G401.6 (cell line): ENCODE data around the gene RFNG.

Source experiments
- FAIRE-seq: peaks from 2 replicates; lab custom pipeline; 2012; peaks lifted over from hg19 to GRCh38; lab: Jason Lieb, UNC

Gene RFNG

GRCh38 chr17:82051776-82052637, at the start of gene RFNG, which contains the start of gene GPS1:
RFNG (minus strand) TSS chr17:82051811; CDS start chr17:82051766, 45 bp downstream.
GPS1 (plus strand) TSS chr17:82051898; CDS start chr17:82051932, 34 bp downstream.
- no peak for FAIRE-seq

DNA sequence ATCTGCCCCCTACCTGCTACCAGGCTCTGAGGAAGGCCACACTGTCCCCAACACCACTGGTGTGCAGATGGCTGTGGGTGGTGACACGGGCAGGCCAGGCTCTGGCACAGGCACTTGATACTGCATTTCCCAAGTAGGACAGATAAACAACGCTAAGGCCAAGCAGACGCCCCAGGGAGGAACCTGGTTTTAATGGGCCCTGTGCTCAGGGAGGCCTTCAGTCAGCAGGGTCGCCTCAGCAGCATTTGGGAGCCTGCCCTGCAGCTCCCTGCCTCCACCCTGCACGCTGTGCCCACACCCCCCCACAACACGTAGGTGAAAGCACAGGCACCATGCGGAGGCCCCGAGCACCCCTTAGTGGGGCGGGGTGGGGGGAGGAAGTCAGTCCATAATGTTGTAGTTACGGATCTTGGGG, 49.7 kb upstream of the RFNG start:
- FAIRE-seq: no peak

DNA sequence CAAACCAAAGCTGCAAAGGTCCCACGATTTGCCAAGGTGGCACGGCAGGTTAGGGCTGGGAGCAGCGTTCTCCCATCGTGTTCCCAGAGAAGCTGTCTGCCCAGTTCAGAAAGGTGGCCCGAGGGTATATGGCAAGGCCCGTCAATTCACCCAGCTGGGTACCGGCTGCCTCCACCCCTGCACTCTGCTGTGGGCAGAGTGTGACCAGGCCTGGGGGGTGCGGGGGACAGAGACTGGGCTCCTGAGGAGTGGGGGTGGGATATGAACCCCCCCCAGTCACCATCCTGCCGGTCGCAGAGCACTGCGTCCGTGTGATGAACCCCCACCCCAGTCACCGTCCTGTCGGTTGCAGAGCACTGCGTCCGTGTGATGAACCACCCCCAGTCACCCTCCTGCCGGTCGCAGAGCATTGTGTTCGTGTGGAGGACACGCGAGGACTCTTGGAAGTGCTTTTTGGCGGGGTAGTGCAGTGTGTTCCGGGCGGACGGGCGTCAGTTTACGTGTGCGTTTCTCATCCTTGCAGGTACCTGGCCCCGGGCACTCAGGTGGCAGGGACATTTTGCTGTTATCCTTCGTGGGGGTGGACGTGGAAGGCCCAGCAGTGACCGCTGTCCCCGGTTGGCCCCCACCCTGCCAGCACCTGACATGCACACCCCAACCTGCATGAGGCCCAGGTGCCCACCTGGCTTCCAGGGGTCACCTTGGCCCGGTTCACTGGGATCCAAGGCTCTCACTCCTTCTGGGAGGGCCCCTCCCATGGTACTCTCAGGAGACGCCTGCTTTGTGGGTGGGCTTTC, 49.1 kb upstream of the RFNG start:
- no peak for FAIRE-seq

- no peak for FAIRE-seq
These were observed 47.5 kb upstream of the RFNG start for GRCh38 chr17:82098939-82099763.

DNA sequence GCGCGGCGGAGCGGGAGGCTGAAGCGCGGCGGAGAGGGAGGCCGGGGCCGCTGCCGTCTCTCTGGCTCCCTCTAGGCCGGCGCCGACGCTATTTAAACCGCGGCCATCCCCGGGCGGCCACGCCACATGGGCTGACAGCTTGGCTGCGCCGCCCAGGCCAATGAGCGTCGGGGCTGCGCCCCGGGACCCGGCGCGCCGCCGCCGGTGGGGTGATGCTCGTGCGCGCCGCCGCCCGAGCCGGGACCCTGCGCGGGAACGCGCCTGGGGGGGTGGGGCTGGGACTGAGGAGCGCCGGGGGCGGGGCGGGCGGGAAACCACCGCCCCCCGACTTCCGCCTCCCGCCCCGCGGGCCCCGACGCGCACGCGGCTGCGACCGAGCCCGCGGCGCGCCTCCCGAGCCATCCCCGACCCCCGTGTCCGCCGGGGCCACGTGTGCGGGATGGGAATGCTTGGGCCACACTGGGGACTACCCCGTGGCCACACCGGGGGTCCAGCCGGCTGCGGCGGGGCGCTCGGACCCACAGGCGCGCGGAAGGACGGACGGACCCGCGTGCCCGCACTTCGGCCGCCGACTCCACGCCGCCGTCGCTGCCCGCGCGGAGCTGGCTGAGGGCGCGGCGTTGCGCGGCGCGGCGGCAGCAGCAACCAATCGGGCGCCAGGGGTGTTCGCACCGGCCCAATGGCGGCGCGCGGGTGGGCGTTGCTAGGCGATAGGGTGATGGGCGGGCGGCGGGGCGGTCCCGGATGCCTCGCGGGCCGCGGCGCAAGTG, 46.7 kb upstream of the RFNG start, which contains the start of gene FASN:
TSS of gene FASN (minus strand) at position 68 of the 770 bp plus-strand sequence. CDS start 1,791 bp downstream, outside the sequence.
- no peak for FAIRE-seq

DNA sequence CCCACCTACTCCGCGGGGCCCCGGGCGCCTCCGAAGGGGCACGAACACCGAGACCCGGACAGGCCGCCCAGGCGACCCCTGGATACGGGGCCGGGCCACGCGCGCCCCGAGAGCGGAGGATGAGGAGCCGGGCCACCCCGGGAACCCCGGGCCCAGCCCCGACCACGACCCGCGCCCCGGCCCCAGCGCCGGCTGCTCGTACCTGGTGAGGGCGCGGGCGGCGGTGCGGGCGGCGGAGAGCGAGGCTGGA, 46.2 kb upstream of the RFNG start:
- FAIRE-seq: no peak

DNA sequence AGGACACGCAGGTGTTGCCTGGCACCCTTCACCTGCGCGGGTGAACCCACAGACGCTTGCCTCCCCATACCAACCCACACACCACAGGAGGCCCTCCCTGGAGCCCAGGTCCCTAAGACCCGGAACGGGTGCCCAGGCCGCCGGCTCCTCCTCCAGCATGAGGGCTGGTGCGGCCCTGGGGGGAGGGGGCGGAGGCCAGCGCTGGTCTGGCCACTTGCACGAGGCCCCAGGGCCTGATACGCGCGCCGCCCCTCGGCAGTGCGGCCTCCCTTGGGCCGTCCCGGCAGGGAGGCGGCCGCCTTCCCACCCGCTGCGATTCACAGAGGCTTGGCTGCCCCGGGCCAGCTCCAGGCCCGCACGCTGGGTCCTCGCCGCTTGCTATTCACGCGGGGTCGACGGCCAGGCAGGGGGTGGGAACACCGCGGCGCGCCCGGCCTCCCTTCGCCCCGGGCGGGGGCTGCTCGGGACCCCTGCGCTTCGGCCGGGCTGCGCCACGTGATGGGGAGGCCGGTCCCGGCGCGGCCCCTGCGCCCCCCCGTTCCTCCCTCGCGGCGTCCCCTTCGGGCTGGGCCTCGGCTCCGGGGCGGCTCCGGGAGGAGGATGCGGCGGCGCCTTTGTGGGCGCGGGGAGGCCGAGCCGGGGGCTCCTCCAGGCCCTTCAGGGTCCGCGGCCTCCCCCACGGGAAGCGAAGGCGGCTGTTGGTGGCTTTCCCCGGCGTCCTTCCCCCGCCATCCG, 45.7 kb upstream of the RFNG start:
- no peak for FAIRE-seq

GRCh38 chr17:82096709-82097183, 45.1 kb upstream of the RFNG start:
- no peak for FAIRE-seq

- no peak for FAIRE-seq
These were observed 44.4 kb upstream of the RFNG start for GRCh38 chr17:82095777-82096708.

GRCh38 chr17:82094931-82095776, 43.5 kb upstream of the RFNG start:
- FAIRE-seq: no peak

GRCh38 chr17:82092995-82093751, 41.6 kb upstream of the RFNG start:
- no peak for FAIRE-seq

GRCh38 chr17:82092628-82092994, 41.0 kb upstream of the RFNG start:
- FAIRE-seq: no peak

DNA sequence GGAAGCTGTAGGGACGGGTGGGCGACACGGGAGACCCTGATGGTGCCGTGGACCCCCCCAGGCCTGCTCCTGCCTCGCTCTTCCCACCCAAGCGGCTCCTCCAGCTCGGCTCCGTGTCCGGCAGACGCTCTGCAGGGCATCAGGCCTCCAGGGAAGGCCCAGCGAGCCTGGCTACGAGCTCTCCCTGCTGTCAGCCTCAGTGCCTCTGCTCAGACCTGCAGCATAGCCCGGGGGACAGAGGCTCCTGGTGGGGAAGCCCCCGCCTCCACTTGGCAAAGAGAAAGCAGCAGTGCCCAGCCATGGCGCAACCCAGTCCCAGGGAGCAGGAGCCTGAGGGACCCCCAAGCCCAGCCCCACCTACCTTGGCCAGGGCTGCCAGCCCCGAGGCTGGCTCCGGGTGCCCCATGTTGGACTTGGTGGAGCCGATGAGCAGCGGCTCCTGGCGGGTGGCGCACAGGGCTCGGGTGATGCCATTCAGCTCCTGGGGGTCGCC, 40.5 kb upstream of the RFNG start:
- no peak for FAIRE-seq

DNA sequence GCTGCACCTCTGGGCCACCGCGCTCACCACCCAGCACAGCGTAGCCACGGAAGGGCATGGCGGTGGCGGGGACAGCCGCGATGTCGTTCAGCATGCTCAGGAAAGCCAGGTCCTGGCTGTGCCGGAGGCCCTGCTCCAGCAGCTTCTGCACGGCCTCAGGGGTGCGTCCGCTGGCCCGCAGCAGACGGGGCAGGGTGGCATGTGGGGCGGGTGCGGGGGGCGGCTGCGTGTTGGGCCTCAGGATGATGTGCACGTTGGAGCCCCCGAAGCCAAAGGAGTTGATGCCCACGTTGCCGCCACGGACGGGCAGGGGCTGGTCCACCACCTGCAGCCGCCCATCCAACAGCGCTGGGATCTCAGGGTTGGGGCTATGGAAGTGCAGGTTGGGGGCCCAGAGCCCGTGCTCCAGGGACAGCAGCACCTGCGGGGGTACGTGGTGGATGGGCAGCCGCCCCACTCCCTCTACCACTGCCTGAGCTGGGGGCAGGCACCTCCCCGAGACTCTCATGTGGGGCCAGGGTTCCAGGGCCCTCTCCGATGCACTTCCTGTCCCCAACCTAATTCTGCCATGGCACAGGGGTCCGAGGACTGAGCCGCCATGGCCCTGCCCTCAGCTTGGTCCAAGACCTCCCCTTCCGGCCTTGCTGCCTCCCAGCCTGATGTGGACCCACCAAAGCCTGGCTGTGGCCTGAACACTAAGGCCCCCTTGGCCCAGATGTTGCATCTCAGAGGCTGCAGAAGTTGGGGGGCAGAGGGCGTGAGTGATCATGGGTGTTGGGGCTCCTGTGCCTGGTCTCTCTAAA, 39.9 kb upstream of the RFNG start:
- no peak for FAIRE-seq

DNA sequence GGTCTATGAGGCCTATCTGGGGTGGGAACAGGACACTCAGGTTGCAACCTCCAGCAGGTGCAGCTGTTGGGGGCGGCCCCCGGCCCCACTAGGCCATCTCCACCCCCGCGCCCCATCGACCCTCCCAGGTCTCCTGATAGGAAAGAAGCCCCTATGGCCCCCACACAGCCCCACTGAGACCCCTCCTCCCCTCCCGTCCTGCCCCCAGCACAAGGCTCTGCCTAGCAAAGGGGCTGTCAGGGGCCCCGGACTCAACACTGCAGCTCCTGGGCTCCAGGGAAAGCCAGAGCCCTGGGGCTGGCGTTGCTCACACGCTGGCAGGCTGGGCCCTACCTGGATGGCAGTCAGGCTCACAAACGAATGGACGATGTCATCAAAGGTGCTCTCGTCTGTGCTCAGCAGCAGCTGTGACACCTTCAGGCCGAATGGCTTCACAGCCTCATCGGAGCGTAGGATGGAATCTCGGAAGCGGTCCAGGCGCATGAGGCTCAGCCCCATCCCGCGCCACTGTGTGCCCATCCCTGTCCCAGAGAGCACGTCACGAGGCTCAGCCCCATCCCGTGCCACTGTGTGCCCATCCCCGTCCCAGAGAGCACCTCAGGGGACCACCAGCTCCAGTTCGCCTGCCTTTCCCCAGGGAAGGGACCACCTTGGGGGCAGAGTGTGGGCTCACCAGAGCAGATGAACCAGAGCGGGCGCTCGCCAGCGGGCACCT, 39.1 kb upstream of the RFNG start:
- no peak for FAIRE-seq
